GM23338 (cell line): ENCODE measurements around the gene GUCY2C. TPM values are rescaled to one million over a fixed set of nuclear protein-coding genes. Genes with fewer than 3 reads are reported as not detected.

Source experiments
- ATAC-seq: fragments of 200-7000 bp; cut with Tn5 transposase; 3 replicates; pipeline ENCODE4 v1.9.1; 2020
- DNase-seq: peaks from one replicate; pipeline ENCODE4 v3.0.0-alpha.2; 2015; ENCODE audit warnings: low spot score
- H2AFZ ChIP-seq: fragments of 200-600 bp; sonication (generic); 2 replicates; pipeline ENCODE4 v1.8.0; 2016; ENCODE audit warnings: antibody characterized with exemption, mild to moderate bottlenecking, moderate library complexity
- H3F3A ChIP-seq: fragments of 200-600 bp; sonication (generic); replicated peaks from 2 replicates; pipeline ENCODE4 v1.8.0; 2017; ENCODE audit warnings: antibody characterized with exemption, mixed run types, low read depth
- H3K27ac ChIP-seq: fragments of 200-600 bp; sonication (generic); 2 replicates; pipeline ENCODE4 v1.6.1; 2016; ENCODE audit warnings: low read depth
- H3K27me3 ChIP-seq: fragments of 200-600 bp; sonication (generic); 2 replicates; pipeline ENCODE4 v1.8.0; 2016; ENCODE audit warnings: mild to moderate bottlenecking, mixed run types, moderate library complexity; ENCODE audit not compliant: insufficient read depth
- H3K36me3 ChIP-seq: fragments of 200-600 bp; sonication (generic); 2 replicates; pipeline ENCODE4 v1.8.0; 2016; ENCODE audit warnings: mild to moderate bottlenecking; ENCODE audit not compliant: insufficient read depth
- H3K4me1 ChIP-seq: fragments of 200-600 bp; sonication (generic); 2 replicates; pipeline ENCODE4 v1.8.0; 2016; ENCODE audit warnings: mild to moderate bottlenecking, moderate library complexity; ENCODE audit not compliant: insufficient read depth
- H3K4me2 ChIP-seq: fragments of 200-600 bp; sonication (generic); 2 replicates; pipeline ENCODE4 v1.7.1; 2017; ENCODE audit warnings: mixed run types
- H3K4me3 ChIP-seq: fragments of 200-600 bp; sonication (generic); 2 replicates; pipeline ENCODE4 v1.6.1; 2016; ENCODE audit warnings: mixed run types
- H3K79me2 ChIP-seq: fragments of 200-600 bp; sonication (generic); replicated peaks from 2 replicates; pipeline ENCODE4 v1.8.0; 2017; ENCODE audit warnings: mild to moderate bottlenecking; ENCODE audit not compliant: insufficient read depth
- H3K9me2 ChIP-seq: fragments of 200-600 bp; sonication (generic); 2 replicates; pipeline ENCODE4 v1.8.0; 2017; ENCODE audit not compliant: insufficient read depth
- H4K20me1 ChIP-seq: fragments of 200-600 bp; sonication (generic); replicated peaks from 2 replicates; pipeline ENCODE4 v1.8.0; 2017; ENCODE audit warnings: mild to moderate bottlenecking; ENCODE audit not compliant: insufficient read depth
- H3K27ac Mint-ChIP-seq: 2 replicates; pipeline ENCODE4 v1.8.0; 2020; ENCODE audit warnings: inconsistent platforms, mild to moderate bottlenecking, moderate library complexity, mixed read lengths
- H3K27me3 Mint-ChIP-seq: 3 replicates; pipeline ENCODE4 v1.8.0; 2022; ENCODE audit warnings: low read depth, mild to moderate bottlenecking, moderate library complexity, mixed read lengths, inconsistent platforms; ENCODE audit not compliant: insufficient read depth, poor library complexity
- H3K36me3 Mint-ChIP-seq: 3 replicates; pipeline ENCODE4 v1.8.0; 2021; ENCODE audit warnings: low read depth, mild to moderate bottlenecking, inconsistent platforms, moderate library complexity, mixed read lengths
- H3K4me1 Mint-ChIP-seq: 3 replicates; pipeline ENCODE4 v1.8.0; 2020; ENCODE audit warnings: mild to moderate bottlenecking, inconsistent platforms, mixed read lengths
- H3K4me3 Mint-ChIP-seq: 3 replicates; pipeline ENCODE4 v1.8.0; 2021; ENCODE audit warnings: moderate library complexity, mild to moderate bottlenecking, inconsistent platforms, mixed read lengths
- H3K9me3 Mint-ChIP-seq: 3 replicates; pipeline ENCODE4 v1.8.0; 2020; ENCODE audit warnings: moderate library complexity, mild to moderate bottlenecking, inconsistent platforms, mixed read lengths
- CREB1 ChIP-seq: fragments of 250-450 bp; sonication (Bioruptor Pico); IDR thresholded peaks from 2 replicates; pipeline ENCODE4 v1.5.0; 2020; ENCODE audit warnings: low read depth, mild to moderate bottlenecking, moderate library complexity
- EZH2 ChIP-seq: fragments of 200-600 bp; sonication (generic); IDR thresholded peaks from one replicate; pipeline ENCODE4 v1.8.0; 2017; ENCODE audit warnings: antibody characterized with exemption, mild to moderate bottlenecking, low read depth; ENCODE audit not compliant: unreplicated experiment
- JUNB ChIP-seq: IDR thresholded peaks from one replicate; pipeline ENCODE4 v1.6.1; 2016; ENCODE audit warnings: antibody characterized with exemption; ENCODE audit not compliant: unreplicated experiment
- NANOG ChIP-seq: IDR thresholded peaks from 2 replicates; pipeline ENCODE4 v1.6.1; 2016; ENCODE audit warnings: antibody characterized with exemption, borderline replicate concordance
- STAT1 ChIP-seq: IDR thresholded peaks from one replicate; pipeline ENCODE4 v1.6.1; 2016; ENCODE audit warnings: antibody characterized with exemption; ENCODE audit not compliant: unreplicated experiment
- ZNF114 ChIP-seq: fragments of 250-450 bp; sonication (Bioruptor Pico); IDR thresholded peaks from 2 replicates; pipeline ENCODE4 v1.5.0; 2020; ENCODE audit warnings: mild to moderate bottlenecking, moderate library complexity
- ZNF331 ChIP-seq: fragments of 250-450 bp; sonication (Bioruptor Pico); IDR thresholded peaks from 2 replicates; pipeline ENCODE4 v1.5.0; 2020; ENCODE audit warnings: low read depth, mild to moderate bottlenecking, moderate library complexity
- polyA plus RNA-seq: library from polyadenylated mRNA; unstranded; fragments of >200 nt; fragmentation: Nextera tagmentation; extraction: Ambion mirVana; gene quantifications from 2 replicates; pipeline ENCODE4 v1.2.1, GENCODE V29; 2016
- total RNA-seq: library from RNA; depleted of rRNA; stranded (reverse); fragments of >200 nt; shearing (Covaris generic); gene quantifications from 2 replicates; pipeline ENCODE4 v1.2.3, GENCODE V29; 2014
- TF ChIP-seq, protein P1 (sequence below): fragments of 250-450 bp; sonication (Bioruptor Pico); IDR thresholded peaks from 2 replicates; pipeline ENCODE4 v1.5.0; 2020; ENCODE audit warnings: mild to moderate bottlenecking, moderate library complexity
- TF ChIP-seq, protein P2 (sequence below): IDR thresholded peaks from 2 replicates; pipeline ENCODE4 v1.6.1; 2016; ENCODE audit warnings: antibody characterized with exemption
- TF ChIP-seq, protein P3 (sequence below), 2 experiments: fragments of 200-600 bp in 1 of 2; sonication (generic) in 1 of 2; conservative IDR thresholded peaks; 2 replicates each; pipeline versions ENCODE4 v1.5.1 to v1.6.1; 2016 to 2017; ENCODE audit warnings: antibody characterized with exemption in 2 of 2, low read depth in 2 of 2, mild to moderate bottlenecking in 2 of 2, moderate library complexity in 1 of 2
- TF ChIP-seq, protein P4 (sequence below): IDR thresholded peaks from one replicate; pipeline ENCODE4 v1.6.1; 2018; ENCODE audit warnings: antibody characterized with exemption; ENCODE audit not compliant: unreplicated experiment

Gene GUCY2C
- total and polyA plus RNA-seq, 2 experiments from 2014 or later = 2.1 to 3.1 TPM

DNA sequence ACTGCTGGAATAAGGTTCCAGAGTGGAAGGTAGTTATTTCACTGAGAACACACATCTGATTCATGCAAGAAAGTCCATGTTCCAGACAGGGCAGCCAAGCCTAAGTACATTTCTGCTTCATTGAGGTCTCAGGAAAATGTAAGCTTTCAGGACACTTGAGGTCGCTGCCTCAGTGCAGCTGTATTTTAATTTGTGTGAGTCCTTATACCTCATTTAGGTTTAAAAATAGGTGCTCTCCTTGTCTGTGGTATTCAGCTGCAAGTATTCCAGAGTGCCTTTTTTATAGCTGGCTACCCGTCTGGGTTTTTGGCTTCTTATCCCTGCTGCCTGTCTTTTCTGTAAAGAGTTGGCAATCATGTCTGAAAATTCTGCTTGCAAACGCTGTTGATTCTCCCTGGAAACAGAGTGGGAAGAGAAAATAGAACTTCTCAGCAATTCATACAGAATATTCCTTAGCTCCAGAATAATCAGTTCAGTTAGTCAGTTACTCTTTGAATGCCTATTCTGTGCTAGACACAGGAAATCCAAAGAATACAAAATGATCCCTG lies 83.4 kb downstream of the GUCY2C start (continued):
- TF ChIP-seq, protein P1, sequence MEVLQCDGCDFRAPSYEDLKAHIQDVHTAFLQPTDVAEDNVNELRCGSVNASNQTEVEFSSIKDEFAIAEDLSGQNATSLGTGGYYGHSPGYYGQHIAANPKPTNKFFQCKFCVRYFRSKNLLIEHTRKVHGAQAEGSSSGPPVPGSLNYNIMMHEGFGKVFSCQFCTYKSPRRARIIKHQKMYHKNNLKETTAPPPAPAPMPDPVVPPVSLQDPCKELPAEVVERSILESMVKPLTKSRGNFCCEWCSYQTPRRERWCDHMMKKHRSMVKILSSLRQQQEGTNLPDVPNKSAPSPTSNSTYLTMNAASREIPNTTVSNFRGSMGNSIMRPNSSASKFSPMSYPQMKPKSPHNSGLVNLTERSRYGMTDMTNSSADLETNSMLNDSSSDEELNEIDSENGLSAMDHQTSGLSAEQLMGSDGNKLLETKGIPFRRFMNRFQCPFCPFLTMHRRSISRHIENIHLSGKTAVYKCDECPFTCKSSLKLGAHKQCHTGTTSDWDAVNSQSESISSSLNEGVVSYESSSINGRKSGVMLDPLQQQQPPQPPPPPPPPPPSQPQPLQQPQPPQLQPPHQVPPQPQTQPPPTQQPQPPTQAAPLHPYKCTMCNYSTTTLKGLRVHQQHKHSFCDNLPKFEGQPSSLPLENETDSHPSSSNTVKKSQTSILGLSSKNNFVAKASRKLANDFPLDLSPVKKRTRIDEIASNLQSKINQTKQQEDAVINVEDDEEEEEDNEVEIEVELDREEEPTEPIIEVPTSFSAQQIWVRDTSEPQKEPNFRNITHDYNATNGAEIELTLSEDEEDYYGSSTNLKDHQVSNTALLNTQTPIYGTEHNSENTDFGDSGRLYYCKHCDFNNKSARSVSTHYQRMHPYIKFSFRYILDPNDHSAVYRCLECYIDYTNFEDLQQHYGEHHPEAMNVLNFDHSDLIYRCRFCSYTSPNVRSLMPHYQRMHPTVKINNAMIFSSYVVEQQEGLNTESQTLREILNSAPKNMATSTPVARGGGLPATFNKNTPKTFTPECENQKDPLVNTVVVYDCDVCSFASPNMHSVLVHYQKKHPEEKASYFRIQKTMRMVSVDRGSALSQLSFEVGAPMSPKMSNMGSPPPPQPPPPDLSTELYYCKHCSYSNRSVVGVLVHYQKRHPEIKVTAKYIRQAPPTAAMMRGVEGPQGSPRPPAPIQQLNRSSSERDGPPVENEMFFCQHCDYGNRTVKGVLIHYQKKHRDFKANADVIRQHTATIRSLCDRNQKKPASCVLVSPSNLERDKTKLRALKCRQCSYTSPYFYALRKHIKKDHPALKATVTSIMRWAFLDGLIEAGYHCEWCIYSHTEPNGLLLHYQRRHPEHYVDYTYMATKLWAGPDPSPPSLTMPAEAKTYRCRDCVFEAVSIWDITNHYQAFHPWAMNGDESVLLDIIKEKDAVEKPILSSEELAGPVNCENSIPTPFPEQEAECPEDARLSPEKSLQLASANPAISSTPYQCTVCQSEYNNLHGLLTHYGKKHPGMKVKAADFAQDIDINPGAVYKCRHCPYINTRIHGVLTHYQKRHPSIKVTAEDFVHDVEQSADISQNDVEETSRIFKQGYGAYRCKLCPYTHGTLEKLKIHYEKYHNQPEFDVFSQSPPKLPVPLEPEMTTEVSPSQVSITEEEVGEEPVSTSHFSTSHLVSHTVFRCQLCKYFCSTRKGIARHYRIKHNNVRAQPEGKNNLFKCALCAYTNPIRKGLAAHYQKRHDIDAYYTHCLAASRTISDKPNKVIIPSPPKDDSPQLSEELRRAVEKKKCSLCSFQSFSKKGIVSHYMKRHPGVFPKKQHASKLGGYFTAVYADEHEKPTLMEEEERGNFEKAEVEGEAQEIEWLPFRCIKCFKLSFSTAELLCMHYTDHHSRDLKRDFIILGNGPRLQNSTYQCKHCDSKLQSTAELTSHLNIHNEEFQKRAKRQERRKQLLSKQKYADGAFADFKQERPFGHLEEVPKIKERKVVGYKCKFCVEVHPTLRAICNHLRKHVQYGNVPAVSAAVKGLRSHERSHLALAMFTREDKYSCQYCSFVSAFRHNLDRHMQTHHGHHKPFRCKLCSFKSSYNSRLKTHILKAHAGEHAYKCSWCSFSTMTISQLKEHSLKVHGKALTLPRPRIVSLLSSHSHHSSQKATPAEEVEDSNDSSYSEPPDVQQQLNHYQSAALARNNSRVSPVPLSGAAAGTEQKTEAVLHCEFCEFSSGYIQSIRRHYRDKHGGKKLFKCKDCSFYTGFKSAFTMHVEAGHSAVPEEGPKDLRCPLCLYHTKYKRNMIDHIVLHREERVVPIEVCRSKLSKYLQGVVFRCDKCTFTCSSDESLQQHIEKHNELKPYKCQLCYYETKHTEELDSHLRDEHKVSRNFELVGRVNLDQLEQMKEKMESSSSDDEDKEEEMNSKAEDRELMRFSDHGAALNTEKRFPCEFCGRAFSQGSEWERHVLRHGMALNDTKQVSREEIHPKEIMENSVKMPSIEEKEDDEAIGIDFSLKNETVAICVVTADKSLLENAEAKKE (CRISPR knock-in tag) = no peak
- TF ChIP-seq ZNF114 (CRISPR knock-in tag) (no peak), JUNB (no peak), NANOG (no peak), STAT1 (no peak), CREB1 (CRISPR knock-in tag) (no peak), EZH2 (no peak)

DNA sequence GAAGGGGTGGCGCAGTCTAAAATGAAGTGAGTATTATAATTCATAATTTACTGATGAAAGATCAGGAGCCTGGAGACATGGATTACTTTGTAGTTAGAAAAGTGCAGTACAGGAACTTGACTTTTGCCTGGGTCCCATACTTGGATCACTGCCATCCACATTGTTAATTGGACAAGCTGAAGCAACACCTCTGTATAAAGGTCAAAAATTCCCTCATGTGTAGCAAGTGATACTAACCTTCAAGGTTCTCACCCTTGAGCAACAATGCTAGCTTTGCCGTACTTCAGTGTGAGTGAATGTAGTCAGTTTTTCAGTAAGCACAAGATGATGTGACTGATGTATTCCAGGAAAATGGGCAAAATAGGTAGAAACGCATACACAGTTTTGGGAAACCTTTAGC lies 84.1 kb downstream of the GUCY2C start:
- no peaks in the 10 kb centered on the region for H3K9me2 ChIP-seq
- no peak overlapping the region for H3K4me2 ChIP-seq
- Mint-ChIP-seq H3K36me3 (peaks cover 5% of the 10 kb centered on the region; the same call in 1 of the 3 replicates), H3K4me1 (peaks cover 8% of the 10 kb centered on the region), H3K9me3 (peaks cover 20% of the 10 kb centered on the region), H3K4me3 (no peak overlapping the region), H3K27ac (no peak overlapping the region), H3K27me3 (peaks cover 2% of the 10 kb centered on the region)
- H3K79me2 ChIP-seq = no peaks in the 10 kb centered on the region
- H3K4me1 ChIP-seq = no peaks in the 10 kb centered on the region
- peak overlapping the region; percentile 93 for H2AFZ ChIP-seq
- no peaks in the 10 kb centered on the region for H3K27me3 ChIP-seq
- H4K20me1 ChIP-seq = no peaks in the 10 kb centered on the region
- no peak for DNase-seq
- H3F3A ChIP-seq = no peaks in the 10 kb centered on the region
- no peak for ATAC-seq
- no peaks in the 10 kb centered on the region for H3K36me3 ChIP-seq
- no peak overlapping the region for H3K4me3 ChIP-seq
- no peak overlapping the region for H3K27ac ChIP-seq
- TF ChIP-seq JUNB = no peak
- TF ChIP-seq, protein P2, sequence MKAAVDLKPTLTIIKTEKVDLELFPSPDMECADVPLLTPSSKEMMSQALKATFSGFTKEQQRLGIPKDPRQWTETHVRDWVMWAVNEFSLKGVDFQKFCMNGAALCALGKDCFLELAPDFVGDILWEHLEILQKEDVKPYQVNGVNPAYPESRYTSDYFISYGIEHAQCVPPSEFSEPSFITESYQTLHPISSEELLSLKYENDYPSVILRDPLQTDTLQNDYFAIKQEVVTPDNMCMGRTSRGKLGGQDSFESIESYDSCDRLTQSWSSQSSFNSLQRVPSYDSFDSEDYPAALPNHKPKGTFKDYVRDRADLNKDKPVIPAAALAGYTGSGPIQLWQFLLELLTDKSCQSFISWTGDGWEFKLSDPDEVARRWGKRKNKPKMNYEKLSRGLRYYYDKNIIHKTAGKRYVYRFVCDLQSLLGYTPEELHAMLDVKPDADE = no peak
- TF ChIP-seq STAT1 = no peak
- no peak for TF ChIP-seq ZNF331 (CRISPR knock-in tag)
- TF ChIP-seq, protein P3, sequence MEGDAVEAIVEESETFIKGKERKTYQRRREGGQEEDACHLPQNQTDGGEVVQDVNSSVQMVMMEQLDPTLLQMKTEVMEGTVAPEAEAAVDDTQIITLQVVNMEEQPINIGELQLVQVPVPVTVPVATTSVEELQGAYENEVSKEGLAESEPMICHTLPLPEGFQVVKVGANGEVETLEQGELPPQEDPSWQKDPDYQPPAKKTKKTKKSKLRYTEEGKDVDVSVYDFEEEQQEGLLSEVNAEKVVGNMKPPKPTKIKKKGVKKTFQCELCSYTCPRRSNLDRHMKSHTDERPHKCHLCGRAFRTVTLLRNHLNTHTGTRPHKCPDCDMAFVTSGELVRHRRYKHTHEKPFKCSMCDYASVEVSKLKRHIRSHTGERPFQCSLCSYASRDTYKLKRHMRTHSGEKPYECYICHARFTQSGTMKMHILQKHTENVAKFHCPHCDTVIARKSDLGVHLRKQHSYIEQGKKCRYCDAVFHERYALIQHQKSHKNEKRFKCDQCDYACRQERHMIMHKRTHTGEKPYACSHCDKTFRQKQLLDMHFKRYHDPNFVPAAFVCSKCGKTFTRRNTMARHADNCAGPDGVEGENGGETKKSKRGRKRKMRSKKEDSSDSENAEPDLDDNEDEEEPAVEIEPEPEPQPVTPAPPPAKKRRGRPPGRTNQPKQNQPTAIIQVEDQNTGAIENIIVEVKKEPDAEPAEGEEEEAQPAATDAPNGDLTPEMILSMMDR (conservative IDR thresholded peaks at IDR 0.05; ENCODE audit: low read depth in 2 of 2) = no peak
- TF ChIP-seq, protein P4, sequence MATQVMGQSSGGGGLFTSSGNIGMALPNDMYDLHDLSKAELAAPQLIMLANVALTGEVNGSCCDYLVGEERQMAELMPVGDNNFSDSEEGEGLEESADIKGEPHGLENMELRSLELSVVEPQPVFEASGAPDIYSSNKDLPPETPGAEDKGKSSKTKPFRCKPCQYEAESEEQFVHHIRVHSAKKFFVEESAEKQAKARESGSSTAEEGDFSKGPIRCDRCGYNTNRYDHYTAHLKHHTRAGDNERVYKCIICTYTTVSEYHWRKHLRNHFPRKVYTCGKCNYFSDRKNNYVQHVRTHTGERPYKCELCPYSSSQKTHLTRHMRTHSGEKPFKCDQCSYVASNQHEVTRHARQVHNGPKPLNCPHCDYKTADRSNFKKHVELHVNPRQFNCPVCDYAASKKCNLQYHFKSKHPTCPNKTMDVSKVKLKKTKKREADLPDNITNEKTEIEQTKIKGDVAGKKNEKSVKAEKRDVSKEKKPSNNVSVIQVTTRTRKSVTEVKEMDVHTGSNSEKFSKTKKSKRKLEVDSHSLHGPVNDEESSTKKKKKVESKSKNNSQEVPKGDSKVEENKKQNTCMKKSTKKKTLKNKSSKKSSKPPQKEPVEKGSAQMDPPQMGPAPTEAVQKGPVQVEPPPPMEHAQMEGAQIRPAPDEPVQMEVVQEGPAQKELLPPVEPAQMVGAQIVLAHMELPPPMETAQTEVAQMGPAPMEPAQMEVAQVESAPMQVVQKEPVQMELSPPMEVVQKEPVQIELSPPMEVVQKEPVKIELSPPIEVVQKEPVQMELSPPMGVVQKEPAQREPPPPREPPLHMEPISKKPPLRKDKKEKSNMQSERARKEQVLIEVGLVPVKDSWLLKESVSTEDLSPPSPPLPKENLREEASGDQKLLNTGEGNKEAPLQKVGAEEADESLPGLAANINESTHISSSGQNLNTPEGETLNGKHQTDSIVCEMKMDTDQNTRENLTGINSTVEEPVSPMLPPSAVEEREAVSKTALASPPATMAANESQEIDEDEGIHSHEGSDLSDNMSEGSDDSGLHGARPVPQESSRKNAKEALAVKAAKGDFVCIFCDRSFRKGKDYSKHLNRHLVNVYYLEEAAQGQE = no peak
- TF ChIP-seq EZH2 = no peak
